HG02885 (cell line): ENCODE measurements around the gene CPNE4.

ENCODE experiments used
- ATAC-seq: cut with Tn5 transposase; IDR thresholded peaks from one replicate; pipeline ENCODE4 v1.9.1; 2021; ENCODE audit warnings: mild to moderate bottlenecking; ENCODE audit not compliant: unreplicated experiment, poor library complexity

The CPNE4 gene

GRCh38 chr3:131755380-131755779 lies 279.4 kb downstream of the CPNE4 start:
- ATAC-seq, result no peak

GRCh38 chr3:131750256-131750655 lies 284.6 kb downstream of the CPNE4 start:
- no peak for ATAC-seq

- no peak for ATAC-seq
These were observed 285.0 kb downstream of the CPNE4 start for GRCh38 chr3:131749826-131750225.

GRCh38 chr3:131747466-131747865 lies 287.3 kb downstream of the CPNE4 start:
- ATAC-seq, result no peak

GRCh38 chr3:131744765-131745164 lies 290.0 kb downstream of the CPNE4 start:
- no peak for ATAC-seq

- ATAC-seq, result no peak
These were observed 291.7 kb downstream of the CPNE4 start for GRCh38 chr3:131743126-131743525.

- no peak for ATAC-seq
These were observed 295.6 kb downstream of the CPNE4 start for GRCh38 chr3:131739211-131739610.

- no peak for ATAC-seq
These were observed 296.7 kb downstream of the CPNE4 start for GRCh38 chr3:131738095-131738494.

GRCh38 chr3:131735544-131735943 lies 299.3 kb downstream of the CPNE4 start:
- no peak for ATAC-seq

- ATAC-seq, result no peak
These were observed 299.7 kb downstream of the CPNE4 start for GRCh38 chr3:131735116-131735515.

GRCh38 chr3:131733086-131733841 lies 301.6 kb downstream of the CPNE4 start:
- ATAC-seq, result no peak

- peak; percentile 42 for ATAC-seq
These were observed 303.1 kb downstream of the CPNE4 start for GRCh38 chr3:131731709-131732108.

- ATAC-seq, result no peak
These were observed 304.2 kb downstream of the CPNE4 start for GRCh38 chr3:131730581-131730980.

- ATAC-seq, result no peak
These were observed 305.2 kb downstream of the CPNE4 start for GRCh38 chr3:131729643-131730017.

GRCh38 chr3:131728898-131729642 lies 305.7 kb downstream of the CPNE4 start:
- no peak for ATAC-seq

- no peak for ATAC-seq
These were observed 309.4 kb downstream of the CPNE4 start for GRCh38 chr3:131725414-131725813.

- ATAC-seq, result no peak
These were observed 311.5 kb downstream of the CPNE4 start for GRCh38 chr3:131723343-131723742.

GRCh38 chr3:131717493-131717892 lies 317.3 kb downstream of the CPNE4 start:
- no peak for ATAC-seq

- no peak for ATAC-seq
These were observed 317.9 kb downstream of the CPNE4 start for GRCh38 chr3:131716943-131717342.

- ATAC-seq, result peak; percentile 35
These were observed 318.8 kb downstream of the CPNE4 start for GRCh38 chr3:131716007-131716406.

- ATAC-seq, result peak; percentile 91
These were observed 320.1 kb downstream of the CPNE4 start for GRCh38 chr3:131714585-131715220.
